Neural cell (in vitro differentiated cells): ENCODE results near the gene ZBTB7C. TPM values are rescaled to one million over a fixed set of nuclear protein-coding genes. Genes with fewer than 3 reads are reported as not detected.

Experiments
- H2AFZ ChIP-seq: fragments of 200-600, 300-800 bp; sonication (generic), shearing (Covaris generic); 2 replicates; pipeline ENCODE4 v1.6.0; 2014; ENCODE audit warnings: low read depth, mild to moderate bottlenecking, antibody characterized with exemption, low read length, moderate library complexity
- H3F3A ChIP-seq: fragments of 200-600 bp; shearing (Covaris generic); 2 replicates; pipeline ENCODE4 v1.6.1; 2016; ENCODE audit warnings: mild to moderate bottlenecking, moderate library complexity, mixed read lengths, antibody characterized with exemption, low read length; ENCODE audit not compliant: insufficient read depth, poor library complexity, severe bottlenecking
- H3K27ac ChIP-seq: fragments of 200-600, 300-800 bp; sonication (generic), shearing (Covaris generic); 2 replicates; pipeline ENCODE4 v1.5.1; 2014; ENCODE audit warnings: mild to moderate bottlenecking, low read length, moderate library complexity
- H3K27me3 ChIP-seq: fragments of 300-800, 200-600 bp; sonication (generic), shearing (Covaris generic); 2 replicates; pipeline ENCODE4 v1.6.0; 2014; ENCODE audit warnings: mild to moderate bottlenecking, low read depth, low read length, moderate library complexity; ENCODE audit not compliant: insufficient read depth
- H3K36me3 ChIP-seq: fragments of 300-800, 200-600 bp; sonication (generic), shearing (Covaris generic); 2 replicates; pipeline ENCODE4 v1.5.1; 2014; ENCODE audit warnings: mild to moderate bottlenecking, antibody characterized with exemption, low read length, moderate library complexity; ENCODE audit not compliant: insufficient read depth
- H3K4me2 ChIP-seq: fragments of 300-800, 200-600 bp; sonication (generic), shearing (Covaris generic); 2 replicates; pipeline ENCODE4 v1.6.0; 2014; ENCODE audit warnings: mild to moderate bottlenecking, low read length
- H3K4me3 ChIP-seq: fragments of 300-800, 200-600 bp; sonication (generic), shearing (Covaris generic); 2 replicates; pipeline ENCODE4 v1.5.1; 2014; ENCODE audit warnings: mild to moderate bottlenecking, low read length, moderate library complexity
- H3K79me2 ChIP-seq: fragments of 200-600 bp; shearing (Covaris generic); replicated peaks from 2 replicates; pipeline ENCODE4 v1.6.0; 2014; ENCODE audit warnings: mild to moderate bottlenecking, low read length, moderate library complexity; ENCODE audit not compliant: insufficient read depth
- H3K9ac ChIP-seq: fragments of 300-800, 200-600 bp; sonication (generic), shearing (Covaris generic); 2 replicates; pipeline ENCODE4 v1.6.1; 2016; ENCODE audit warnings: mild to moderate bottlenecking, low read length, mixed read lengths
- H3K9me2 ChIP-seq: fragments of 200-600 bp; shearing (Covaris generic); 2 replicates; pipeline ENCODE4 v1.6.1; 2016; ENCODE audit warnings: mild to moderate bottlenecking, low read length, mixed read lengths; ENCODE audit not compliant: insufficient read depth
- H3K9me3 ChIP-seq: fragments of 200-600, 300-800 bp; sonication (generic), shearing (Covaris generic); 2 replicates; pipeline ENCODE4 v1.6.1; 2016; ENCODE audit warnings: mild to moderate bottlenecking, mixed run types, low read length, moderate library complexity, mixed read lengths
- H4K20me1 ChIP-seq: fragments of 200-600 bp; shearing (Covaris generic); 2 replicates; pipeline ENCODE4 v1.6.1; 2016; ENCODE audit warnings: mild to moderate bottlenecking, mixed run types; ENCODE audit not compliant: insufficient read depth
- EP300 ChIP-seq: fragments of 450-650 bp; conservative IDR thresholded peaks from 2 replicates; pipeline ENCODE4 v1.6.1; 2014; ENCODE audit warnings: antibody characterized with exemption, mild to moderate bottlenecking, moderate library complexity; ENCODE audit not compliant: poor library complexity, severe bottlenecking
- EZH2 ChIP-seq: fragments of 200-600, 300-800 bp; shearing (Covaris generic), sonication (generic); IDR thresholded peaks from 2 replicates; pipeline ENCODE4 v1.6.1; 2014; ENCODE audit warnings: antibody characterized with exemption, low read length, borderline replicate concordance, mild to moderate bottlenecking; ENCODE audit not compliant: insufficient read depth, poor library complexity, severe bottlenecking
- MXI1 ChIP-seq: fragments of 450-650 bp; conservative IDR thresholded peaks from 2 replicates; pipeline ENCODE4 v1.6.1; 2014; ENCODE audit warnings: antibody characterized with exemption, mild to moderate bottlenecking; ENCODE audit not compliant: poor library complexity, severe bottlenecking
- POLR2AphosphoS5 ChIP-seq: IDR thresholded peaks from 2 replicates; pipeline ENCODE4 v1.6.1; 2012
- RAD21 ChIP-seq: fragments of 450-650 bp; conservative IDR thresholded peaks from 2 replicates; pipeline ENCODE4 v1.6.1; 2014; ENCODE audit warnings: antibody characterized with exemption, mild to moderate bottlenecking, moderate library complexity
- SMC3 ChIP-seq: fragments of 450-650 bp; conservative IDR thresholded peaks from 2 replicates; pipeline ENCODE4 v1.6.1; 2014; ENCODE audit warnings: antibody characterized with exemption, mild to moderate bottlenecking, moderate library complexity; ENCODE audit not compliant: poor library complexity
- TAF1 ChIP-seq: IDR thresholded peaks from 2 replicates; pipeline ENCODE4 v1.6.1; 2012; ENCODE audit warnings: low read depth
- polyA plus RNA-seq: library from polyadenylated mRNA; depleted of rRNA; stranded (reverse); fragments of >200 nt; gene quantifications from 2 replicates; pipeline ENCODE4 v1.2.3, GENCODE V29; 2014
- TF ChIP-seq, protein P1 (sequence below): fragments of 450-650 bp; IDR thresholded peaks from 2 replicates; pipeline ENCODE4 v1.5.1; 2014; ENCODE audit warnings: antibody characterized with exemption, mild to moderate bottlenecking, moderate library complexity; ENCODE audit not compliant: poor library complexity, severe bottlenecking
- TF ChIP-seq, protein P2 (sequence below): IDR thresholded peaks from 2 replicates; pipeline ENCODE4 v1.6.1; 2012; ENCODE audit warnings: borderline replicate concordance

The ZBTB7C gene
- polyA plus RNA-seq, 1 donor from 2014 or later: 2.4 TPM

DNA sequence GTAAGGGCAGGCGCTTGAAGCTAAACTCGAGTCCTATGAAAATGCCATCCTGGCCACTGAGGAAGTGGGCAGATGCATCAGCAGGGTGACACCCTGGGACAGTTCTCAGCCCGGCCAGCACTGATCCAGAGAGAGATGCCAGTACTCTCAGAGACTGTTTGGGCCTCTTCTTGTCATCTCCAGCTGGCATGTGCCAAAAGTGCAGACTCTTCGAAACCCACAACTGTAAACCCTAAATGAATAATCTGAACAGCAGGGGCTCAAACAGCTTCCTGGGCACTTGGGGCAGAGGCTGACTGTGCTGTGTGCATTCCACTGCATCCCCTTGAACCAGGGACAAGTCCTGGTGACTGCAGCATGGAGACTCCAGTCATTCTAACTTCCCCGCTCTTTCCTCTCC, 274.6 kb downstream of the ZBTB7C start:
- Histone ChIP-seq H3K27ac (no peak overlapping the region), H3K4me3 (no peak overlapping the region), H4K20me1 (no peaks in the 10 kb centered on the region), H3K9me2 (no peaks in the 10 kb centered on the region), H3K9me3 (no peaks in the 10 kb centered on the region), H3K27me3 (peaks cover 49% of the 10 kb centered on the region), H3K79me2 (no peaks in the 10 kb centered on the region), H3F3A (no peaks in the 10 kb centered on the region), H2AFZ (no peak overlapping the region), H3K4me2 (no peak overlapping the region), H3K9ac (no peak overlapping the region), H3K36me3 (no peaks in the 10 kb centered on the region)
- TF ChIP-seq MXI1: no peak
- TF ChIP-seq, protein P1, sequence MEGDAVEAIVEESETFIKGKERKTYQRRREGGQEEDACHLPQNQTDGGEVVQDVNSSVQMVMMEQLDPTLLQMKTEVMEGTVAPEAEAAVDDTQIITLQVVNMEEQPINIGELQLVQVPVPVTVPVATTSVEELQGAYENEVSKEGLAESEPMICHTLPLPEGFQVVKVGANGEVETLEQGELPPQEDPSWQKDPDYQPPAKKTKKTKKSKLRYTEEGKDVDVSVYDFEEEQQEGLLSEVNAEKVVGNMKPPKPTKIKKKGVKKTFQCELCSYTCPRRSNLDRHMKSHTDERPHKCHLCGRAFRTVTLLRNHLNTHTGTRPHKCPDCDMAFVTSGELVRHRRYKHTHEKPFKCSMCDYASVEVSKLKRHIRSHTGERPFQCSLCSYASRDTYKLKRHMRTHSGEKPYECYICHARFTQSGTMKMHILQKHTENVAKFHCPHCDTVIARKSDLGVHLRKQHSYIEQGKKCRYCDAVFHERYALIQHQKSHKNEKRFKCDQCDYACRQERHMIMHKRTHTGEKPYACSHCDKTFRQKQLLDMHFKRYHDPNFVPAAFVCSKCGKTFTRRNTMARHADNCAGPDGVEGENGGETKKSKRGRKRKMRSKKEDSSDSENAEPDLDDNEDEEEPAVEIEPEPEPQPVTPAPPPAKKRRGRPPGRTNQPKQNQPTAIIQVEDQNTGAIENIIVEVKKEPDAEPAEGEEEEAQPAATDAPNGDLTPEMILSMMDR: no peak
- no peak for TF ChIP-seq EZH2
- TF ChIP-seq, protein P2, sequence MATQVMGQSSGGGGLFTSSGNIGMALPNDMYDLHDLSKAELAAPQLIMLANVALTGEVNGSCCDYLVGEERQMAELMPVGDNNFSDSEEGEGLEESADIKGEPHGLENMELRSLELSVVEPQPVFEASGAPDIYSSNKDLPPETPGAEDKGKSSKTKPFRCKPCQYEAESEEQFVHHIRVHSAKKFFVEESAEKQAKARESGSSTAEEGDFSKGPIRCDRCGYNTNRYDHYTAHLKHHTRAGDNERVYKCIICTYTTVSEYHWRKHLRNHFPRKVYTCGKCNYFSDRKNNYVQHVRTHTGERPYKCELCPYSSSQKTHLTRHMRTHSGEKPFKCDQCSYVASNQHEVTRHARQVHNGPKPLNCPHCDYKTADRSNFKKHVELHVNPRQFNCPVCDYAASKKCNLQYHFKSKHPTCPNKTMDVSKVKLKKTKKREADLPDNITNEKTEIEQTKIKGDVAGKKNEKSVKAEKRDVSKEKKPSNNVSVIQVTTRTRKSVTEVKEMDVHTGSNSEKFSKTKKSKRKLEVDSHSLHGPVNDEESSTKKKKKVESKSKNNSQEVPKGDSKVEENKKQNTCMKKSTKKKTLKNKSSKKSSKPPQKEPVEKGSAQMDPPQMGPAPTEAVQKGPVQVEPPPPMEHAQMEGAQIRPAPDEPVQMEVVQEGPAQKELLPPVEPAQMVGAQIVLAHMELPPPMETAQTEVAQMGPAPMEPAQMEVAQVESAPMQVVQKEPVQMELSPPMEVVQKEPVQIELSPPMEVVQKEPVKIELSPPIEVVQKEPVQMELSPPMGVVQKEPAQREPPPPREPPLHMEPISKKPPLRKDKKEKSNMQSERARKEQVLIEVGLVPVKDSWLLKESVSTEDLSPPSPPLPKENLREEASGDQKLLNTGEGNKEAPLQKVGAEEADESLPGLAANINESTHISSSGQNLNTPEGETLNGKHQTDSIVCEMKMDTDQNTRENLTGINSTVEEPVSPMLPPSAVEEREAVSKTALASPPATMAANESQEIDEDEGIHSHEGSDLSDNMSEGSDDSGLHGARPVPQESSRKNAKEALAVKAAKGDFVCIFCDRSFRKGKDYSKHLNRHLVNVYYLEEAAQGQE: no peak
- TF ChIP-seq POLR2AphosphoS5: no peak

DNA sequence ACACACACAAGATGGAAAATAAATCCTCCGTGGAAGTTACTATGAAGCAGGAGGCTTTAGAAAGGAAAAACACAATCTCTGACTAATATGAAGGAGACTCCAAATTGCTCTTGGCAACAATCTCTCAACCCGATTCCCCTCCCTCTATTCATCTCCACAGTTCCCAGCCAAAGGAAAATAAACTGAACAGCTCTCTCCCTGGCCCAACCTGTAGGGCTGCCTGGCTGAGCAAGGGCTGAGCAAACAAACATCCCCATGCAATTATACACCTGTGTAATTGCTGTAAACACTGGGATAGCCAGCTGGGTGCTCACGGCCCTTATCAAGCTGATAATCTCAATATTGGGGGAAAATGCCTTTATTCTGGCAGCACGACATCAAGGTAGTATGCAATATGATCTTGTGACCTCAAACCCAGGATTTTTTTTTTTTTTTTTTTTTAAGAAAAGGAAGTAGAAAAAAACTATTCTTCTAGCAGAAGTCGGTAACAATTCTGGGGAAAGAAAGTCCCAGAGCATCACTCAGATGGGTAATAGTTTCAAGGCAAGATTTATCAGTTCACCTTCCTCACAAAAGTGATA, 275.4 kb downstream of the ZBTB7C start:
- Histone ChIP-seq H3K27me3 (peaks cover 43% of the 10 kb centered on the region), H3K36me3 (no peaks in the 10 kb centered on the region)

More for the DNA sequence above, 275.4 kb downstream of the ZBTB7C start:
- TF ChIP-seq, protein P2: no peak
- TF ChIP-seq EP300 (no peak), EZH2 (no peak), POLR2AphosphoS5 (no peak), RAD21 (no peak), MXI1 (no peak), SMC3 (no peak), TAF1 (no peak)
- TF ChIP-seq, protein P1: no peak
- H3K9me2 ChIP-seq: no peaks in the 10 kb centered on the region
- H3K4me2 ChIP-seq: no peak overlapping the region
- no peak overlapping the region for H3K4me3 ChIP-seq
- H3K79me2 ChIP-seq: no peaks in the 10 kb centered on the region
- H3K27ac ChIP-seq: no peak overlapping the region
- no peaks in the 10 kb centered on the region for H4K20me1 ChIP-seq
- H3K9ac ChIP-seq: no peak overlapping the region
- H3F3A ChIP-seq: no peaks in the 10 kb centered on the region
- H3K9me3 ChIP-seq: no peaks in the 10 kb centered on the region
- no peak overlapping the region for H2AFZ ChIP-seq
